ENCODE results near the gene ZNF777.

The ZNF777 gene

GRCh38 chr7:149500910-149501309, 40.0 kb upstream of the ZNF777 start:
- DNase-seq: no peak
- Histone ChIP-seq H3K27me3 (ENCODE audit: insufficient read depth, low read depth, severe bottlenecking) (no peaks in the 10 kb centered on the region), H3K36me3 (no peaks in the 10 kb centered on the region; the same call in 1 of the 2 replicates), H3K9me3 (ENCODE audit: severe bottlenecking) (no peaks in the 10 kb centered on the region), H3K27ac (no peak overlapping the region), H3K4me3 (ENCODE audit: low read depth, low read length) (no peak overlapping the region)
- no peak for TF ChIP-seq CTCF (IDR thresholded peaks at IDR 0.05; ENCODE audit: low read depth, low read length)

GRCh38 chr7:149500201-149500600, 39.3 kb upstream of the ZNF777 start:
- no peak overlapping the region for H3K27ac ChIP-seq
- H3K27me3 ChIP-seq (ENCODE audit: insufficient read depth, low read depth, severe bottlenecking): no peaks in the 10 kb centered on the region
- no peak overlapping the region for H3K4me3 ChIP-seq (ENCODE audit: low read depth, low read length)
- no peak for DNase-seq
- H3K36me3 ChIP-seq: peaks cover 5% of the 10 kb centered on the region; the same call in 1 of the 2 replicates
- no peaks in the 10 kb centered on the region for H3K9me3 ChIP-seq (ENCODE audit: severe bottlenecking)
- no peak for TF ChIP-seq CTCF (IDR thresholded peaks at IDR 0.05; ENCODE audit: low read depth, low read length)

- Histone ChIP-seq H3K9me3 (ENCODE audit: severe bottlenecking) (no peaks in the 10 kb centered on the region), H3K36me3 (peaks cover 8% of the 10 kb centered on the region), H3K27ac (no peak overlapping the region), H3K4me3 (ENCODE audit: low read depth, low read length) (no peak overlapping the region), H3K27me3 (ENCODE audit: insufficient read depth, low read depth, severe bottlenecking) (no peaks in the 10 kb centered on the region)
- DNase-seq: no peak
- no peak for TF ChIP-seq CTCF (IDR thresholded peaks at IDR 0.05; ENCODE audit: low read depth, low read length)
Measured at GRCh38 chr7:149498811-149499210, 37.9 kb upstream of the ZNF777 start.

GRCh38 chr7:149497467-149498261, 36.8 kb upstream of the ZNF777 start, which contains the start of gene ZNF746:
Gene ZNF746 (minus strand): TSS chr7:149497809. CDS start chr7:149497536, 273 bp downstream.
- Histone ChIP-seq H3K9me3 (ENCODE audit: severe bottlenecking) (no peaks in the 10 kb centered on the region), H3K36me3 (peaks cover 20% of the 10 kb centered on the region), H3K27me3 (ENCODE audit: insufficient read depth, low read depth, severe bottlenecking) (no peaks in the 10 kb centered on the region), H3K27ac (peak within 1 kb of the TSS; percentile 32; the same call in 1 of the 2 replicates), H3K4me3 (ENCODE audit: low read depth, low read length) (peak within 1 kb of the TSS; percentile 73)
- DNase-seq: peak; percentile 80
- TF ChIP-seq CTCF (IDR thresholded peaks at IDR 0.05; ENCODE audit: low read depth, low read length): peak; percentile 78

GRCh38 chr7:149496642-149497391, 36.0 kb upstream of the ZNF777 start:
- no peak for TF ChIP-seq CTCF (IDR thresholded peaks at IDR 0.05; ENCODE audit: low read depth, low read length)
- DNase-seq: peak; percentile 49
- Histone ChIP-seq H3K36me3 (peaks cover 28% of the 10 kb centered on the region), H3K4me3 (ENCODE audit: low read depth, low read length) (peak overlapping the region; percentile 73), H3K9me3 (ENCODE audit: severe bottlenecking) (no peaks in the 10 kb centered on the region), H3K27me3 (ENCODE audit: insufficient read depth, low read depth, severe bottlenecking) (no peaks in the 10 kb centered on the region), H3K27ac (peak overlapping the region; percentile 32; the same call in 1 of the 2 replicates)

Data from WERI-Rb-1 (cell line).